Breast epithelium (tissue), 3 donors: ENCODE data around the gene MPPE1.

Experiments used
- CTCF ChIP-seq, 3 donors: fragments of 450-650 bp; IDR thresholded peaks; one replicate each; pipeline ENCODE4 v1.5.1; 2016 to 2017; ENCODE audit warnings: antibody characterized with exemption in 3 of 3, mild to moderate bottlenecking in 3 of 3, moderate library complexity in 3 of 3
- POLR2A ChIP-seq: fragments of 450-650 bp; IDR thresholded peaks from one replicate; pipeline ENCODE4 v1.6.1; 2016; ENCODE audit warnings: antibody characterized with exemption, mild to moderate bottlenecking, moderate library complexity
- POLR2AphosphoS5 ChIP-seq, 3 donors: sonication (generic); formaldehyde crosslinking; IDR thresholded peaks; one replicate each; pipeline ENCODE4 v1.6.1; 2017; ENCODE audit warnings: antibody characterized with exemption in 3 of 3

GRCh38 chr18:11888726-11889125, 19.4 kb downstream of the MPPE1 start:
- no peak for TF ChIP-seq CTCF (IDR thresholded peaks at IDR 0.05)
- TF ChIP-seq POLR2AphosphoS5 (IDR thresholded peaks at IDR 0.05) = no peak
- TF ChIP-seq POLR2A = no peak
